GM18498 (cell line): ENCODE results near the gene PRKD1.
A peak's percentile ranks its signal among the peaks of the same experiment; 100 is the strongest.
"Not testable (repeated sequence)": the region's sequence is repeated elsewhere in the genome, so short reads cannot be mapped to it uniquely, and the experiment has no call there.

Experiments used
- ATAC-seq: cut with Tn5 transposase; IDR thresholded peaks from one replicate; pipeline ENCODE4 v1.9.1; 2021; ENCODE audit warnings: mild to moderate bottlenecking, moderate library complexity; ENCODE audit not compliant: unreplicated experiment

PRKD1 gene

GRCh38 chr14:29839691-29840090 is 88.0 kb downstream of the PRKD1 start:
- ATAC-seq = not testable (repeated sequence)

- ATAC-seq = no peak
Observed at GRCh38 chr14:29838752-29839151, 88.9 kb downstream of the PRKD1 start.

- ATAC-seq = peak; percentile 61
Observed at GRCh38 chr14:29836395-29836794, 91.3 kb downstream of the PRKD1 start.

- ATAC-seq = no peak
Observed at GRCh38 chr14:29832042-29832441, 95.6 kb downstream of the PRKD1 start.

GRCh38 chr14:29829851-29830250 is 97.8 kb downstream of the PRKD1 start:
- no peak for ATAC-seq

- no peak for ATAC-seq
Observed at GRCh38 chr14:29823816-29824215, 103.8 kb downstream of the PRKD1 start.

GRCh38 chr14:29822430-29822709 is 105.3 kb downstream of the PRKD1 start:
- no peak for ATAC-seq

GRCh38 chr14:29821661-29822429 is 105.8 kb downstream of the PRKD1 start:
- no peak for ATAC-seq

GRCh38 chr14:29821242-29821641 is 106.4 kb downstream of the PRKD1 start:
- ATAC-seq = no peak

GRCh38 chr14:29820785-29821184 is 106.9 kb downstream of the PRKD1 start:
- ATAC-seq = no peak

- ATAC-seq = no peak
Observed at GRCh38 chr14:29817767-29818405, 109.8 kb downstream of the PRKD1 start.

GRCh38 chr14:29815016-29815674 is 112.5 kb downstream of the PRKD1 start:
- ATAC-seq = no peak

- ATAC-seq = no peak
Observed at GRCh38 chr14:29814156-29815015, 113.3 kb downstream of the PRKD1 start.

- no peak for ATAC-seq
Observed at GRCh38 chr14:29810682-29811081, 117.0 kb downstream of the PRKD1 start.

- ATAC-seq = no peak
Observed at GRCh38 chr14:29810064-29810463, 117.6 kb downstream of the PRKD1 start.

- ATAC-seq = no peak
Observed at GRCh38 chr14:29806124-29806517, 121.5 kb downstream of the PRKD1 start.

- ATAC-seq = no peak
Observed at GRCh38 chr14:29805415-29806123, 122.1 kb downstream of the PRKD1 start.

GRCh38 chr14:29804481-29805266 is 123.0 kb downstream of the PRKD1 start:
- no peak for ATAC-seq

GRCh38 chr14:29803045-29803444 is 124.6 kb downstream of the PRKD1 start:
- no peak for ATAC-seq

GRCh38 chr14:29802211-29802610 is 125.4 kb downstream of the PRKD1 start:
- ATAC-seq = no peak
